Measurements from ENCODE around the gene LONRF2.

Gene LONRF2

DNA sequence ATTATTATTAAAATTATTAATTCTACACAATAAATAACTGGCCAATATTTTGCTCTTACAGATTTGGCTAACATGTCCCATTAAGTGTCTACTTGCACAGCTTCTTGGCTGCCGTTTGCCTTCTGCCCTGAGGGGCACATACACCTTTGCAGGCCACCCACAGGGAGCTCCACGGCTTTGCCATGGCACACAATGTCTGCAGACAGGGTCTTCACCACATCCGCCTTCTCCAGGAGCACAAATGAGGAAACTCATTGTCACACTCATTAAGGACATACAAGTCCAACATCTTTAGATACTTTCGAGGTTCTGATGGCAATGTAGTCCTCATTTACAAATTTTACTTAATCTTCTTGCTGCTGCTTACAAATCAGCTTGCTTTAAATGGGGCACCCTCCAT, 45.6 kb downstream of the LONRF2 start:
- in situ Hi-C loops (cut with HindIII; ENCODE audit: low sequenced_read_pairs), result no loop called here

DNA sequence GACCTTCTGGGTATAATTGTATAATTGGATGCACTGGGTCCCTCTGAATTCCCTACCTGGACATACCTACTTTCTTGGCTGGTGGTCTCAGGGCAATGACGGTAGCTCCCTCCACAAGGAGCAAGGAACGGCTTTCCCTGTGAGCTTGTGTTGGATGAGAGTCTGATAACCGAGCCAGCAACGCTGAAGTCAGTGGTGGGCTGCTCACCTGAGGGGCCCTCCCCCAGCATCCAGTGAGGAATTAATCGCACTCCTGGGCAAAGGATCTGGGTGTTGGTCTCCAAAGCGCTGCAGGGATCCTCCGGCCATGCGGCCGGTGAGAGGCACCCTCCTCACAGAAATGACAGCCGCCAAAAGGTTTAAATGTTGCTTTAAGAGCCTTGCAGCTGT, 47.1 kb downstream of the LONRF2 start:
- in situ Hi-C loops (cut with HindIII; ENCODE audit: low sequenced_read_pairs), result no loop called here

DNA sequence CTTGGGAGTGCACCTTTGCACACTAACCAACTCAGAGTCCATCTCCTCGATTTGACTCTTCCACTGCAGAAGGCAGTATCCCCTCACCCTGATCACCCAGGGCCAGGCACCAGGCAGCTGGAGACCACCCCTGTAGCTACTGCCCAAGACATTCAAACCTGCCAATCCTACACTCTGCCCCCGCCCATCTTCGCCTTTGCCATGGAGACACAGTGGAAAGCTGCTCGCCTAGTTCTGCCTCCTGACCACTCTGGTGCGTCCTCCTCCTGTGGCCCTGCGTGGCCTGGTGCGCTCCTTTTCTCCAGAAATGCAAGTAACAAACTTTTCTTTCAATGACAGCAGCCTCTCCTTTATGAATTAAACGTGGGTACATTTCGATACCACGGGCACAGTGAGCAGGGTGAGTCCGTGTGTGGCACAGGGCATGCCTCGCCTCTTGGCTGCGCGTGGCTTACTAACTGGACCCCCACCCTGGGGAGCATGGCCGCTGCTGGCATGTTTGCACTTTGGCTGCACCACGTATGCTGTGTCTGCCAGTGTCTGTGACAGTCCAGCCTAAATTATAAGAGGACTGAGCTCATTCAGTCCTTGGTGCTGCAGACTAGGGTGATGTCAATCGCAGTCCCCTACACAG, 47.6 kb downstream of the LONRF2 start:
- in situ Hi-C loops (cut with HindIII; ENCODE audit: low sequenced_read_pairs), result no loop called here

DNA sequence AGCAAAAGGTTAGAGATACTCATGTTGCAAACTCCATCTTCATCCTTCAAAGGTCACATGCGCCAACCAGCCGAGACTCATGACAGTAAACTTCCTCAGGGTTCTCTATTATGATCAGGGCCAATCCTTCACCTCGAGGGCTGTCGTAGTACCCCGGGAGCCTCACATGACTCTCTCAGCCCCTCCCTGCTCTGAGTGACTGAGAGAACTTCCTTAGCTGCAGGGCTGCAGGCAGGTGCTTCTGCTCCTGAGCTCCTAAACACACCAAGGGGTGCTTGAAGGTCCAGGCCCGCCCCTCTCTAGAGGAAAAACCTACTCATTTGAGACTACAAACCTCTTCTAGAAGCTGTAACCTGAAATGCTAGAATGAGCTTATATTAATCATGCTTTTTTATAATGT, 48.2 kb downstream of the LONRF2 start:
- in situ Hi-C loops (cut with HindIII; ENCODE audit: low sequenced_read_pairs), result no loop called here

DNA sequence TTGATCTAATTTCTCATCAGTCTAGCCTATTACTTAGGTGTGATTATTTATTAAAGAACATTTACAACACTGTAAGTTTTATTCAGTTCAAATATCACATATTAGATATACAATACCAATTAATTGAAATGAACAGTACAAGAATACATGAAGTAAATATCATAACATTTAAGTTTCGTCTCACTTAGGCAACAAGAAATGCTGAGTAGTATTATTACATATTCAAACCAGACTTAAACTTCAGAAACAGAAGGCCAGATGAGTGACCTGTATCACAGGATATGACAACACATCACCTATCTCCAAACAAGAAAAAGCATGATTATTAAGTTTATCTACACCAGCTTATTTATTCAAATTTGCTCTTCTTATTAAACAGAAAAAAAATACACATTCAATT, 48.9 kb downstream of the LONRF2 start:
- in situ Hi-C loops (cut with HindIII; ENCODE audit: low sequenced_read_pairs), result no loop called here

DNA sequence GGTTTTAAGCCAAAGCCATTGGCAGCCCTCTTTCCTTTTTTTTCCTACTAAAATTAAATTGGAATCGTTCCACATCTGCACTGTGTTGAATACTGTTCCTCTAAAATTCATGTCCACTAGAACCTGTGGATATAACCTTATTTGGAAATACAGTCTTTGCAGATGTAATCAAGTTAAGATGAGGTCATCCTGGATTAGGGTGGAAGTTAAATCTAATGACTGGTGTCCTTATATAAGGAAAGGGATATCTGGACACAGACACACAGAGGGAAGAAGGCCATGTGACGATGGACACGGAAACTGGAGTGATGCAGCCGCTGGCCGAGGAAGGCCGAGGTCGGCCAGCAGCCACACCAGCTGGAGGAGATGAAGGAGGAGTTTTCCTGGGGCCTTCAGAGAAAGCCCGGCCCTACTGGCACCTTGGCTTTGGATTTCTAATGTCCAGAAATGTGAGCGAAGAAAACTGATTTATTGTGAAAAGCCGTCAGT, 49.4 kb downstream of the LONRF2 start:
- in situ Hi-C loops (cut with HindIII; ENCODE audit: low sequenced_read_pairs), result no loop called here

DNA sequence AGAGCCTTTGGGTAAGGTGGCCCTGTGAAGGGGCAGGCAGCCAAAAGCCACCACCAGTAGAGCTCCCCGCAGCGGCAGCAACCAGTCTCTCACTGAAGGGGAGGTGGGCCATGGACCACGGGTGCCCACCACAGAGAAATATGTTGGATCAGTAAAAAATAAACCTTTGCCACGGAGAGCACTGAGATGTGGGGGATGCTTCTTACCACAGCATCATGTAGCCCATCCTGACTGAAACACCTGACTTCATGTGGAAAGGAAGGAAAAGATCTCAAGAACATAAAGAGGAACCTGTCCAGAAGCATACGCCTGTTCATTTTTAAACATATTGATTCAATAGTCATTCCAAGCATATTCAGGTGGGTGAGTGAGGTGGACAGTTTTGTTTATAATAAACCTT, 51.1 kb downstream of the LONRF2 start:
- in situ Hi-C loops (cut with HindIII; ENCODE audit: low sequenced_read_pairs), result no loop called here

DNA sequence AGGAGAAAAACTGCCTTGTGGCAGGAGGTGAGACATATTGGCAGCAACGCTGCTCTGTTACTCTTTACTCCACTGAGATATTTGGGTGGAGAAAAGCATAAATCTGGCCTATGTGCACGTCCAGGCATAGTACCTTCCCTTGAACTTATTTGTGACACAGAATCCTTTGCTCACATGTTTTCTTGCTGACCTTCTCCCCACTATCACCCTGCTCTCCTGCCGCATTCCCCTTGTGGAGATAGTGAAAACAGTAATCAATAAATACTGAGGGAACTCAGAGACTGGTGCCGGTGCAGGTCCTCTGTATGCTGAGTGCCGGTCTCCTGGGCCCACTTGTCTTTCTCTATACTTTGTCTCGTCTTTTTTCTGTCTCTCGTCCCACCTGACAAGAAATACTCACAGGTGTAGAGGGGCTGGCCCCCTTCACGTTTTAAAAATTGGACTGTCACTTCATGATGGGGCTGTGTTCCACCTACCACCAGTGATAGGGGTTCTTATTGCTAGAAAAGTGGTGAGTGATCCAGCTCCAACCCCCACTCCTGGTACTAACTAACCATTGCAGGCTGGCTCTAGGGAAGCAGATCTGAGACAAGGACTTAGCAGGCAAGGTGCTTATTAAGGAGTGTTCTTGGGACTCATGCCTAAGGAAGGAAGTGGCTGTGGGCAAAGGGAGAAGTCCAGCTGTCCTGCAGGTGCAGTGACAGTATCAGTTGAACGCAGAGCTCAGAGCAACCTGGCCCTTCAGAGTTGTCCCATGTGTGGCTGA, 51.7 kb downstream of the LONRF2 start:
- in situ Hi-C loops (cut with HindIII; ENCODE audit: low sequenced_read_pairs), result no loop called here

DNA sequence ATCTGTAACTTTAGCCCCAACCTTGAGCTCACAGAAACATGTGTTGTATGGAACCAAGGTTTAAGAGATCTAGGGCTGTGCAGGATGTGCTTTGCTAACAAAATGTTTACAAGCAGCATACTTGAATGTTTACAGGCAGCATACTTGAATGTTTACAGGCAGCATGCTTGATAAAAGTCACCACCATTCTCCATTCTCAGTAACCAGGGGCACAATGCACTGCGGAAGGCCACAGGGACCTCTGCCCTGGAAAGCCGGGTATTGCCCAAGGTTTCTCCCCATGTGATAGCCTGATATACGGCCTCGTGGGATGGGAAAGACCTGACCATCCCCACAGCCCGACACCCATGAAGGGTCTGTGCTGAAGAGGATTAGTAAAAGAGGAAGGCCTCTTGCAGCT, 52.4 kb downstream of the LONRF2 start:
- in situ Hi-C loops (cut with HindIII; ENCODE audit: low sequenced_read_pairs), result no loop called here

DNA sequence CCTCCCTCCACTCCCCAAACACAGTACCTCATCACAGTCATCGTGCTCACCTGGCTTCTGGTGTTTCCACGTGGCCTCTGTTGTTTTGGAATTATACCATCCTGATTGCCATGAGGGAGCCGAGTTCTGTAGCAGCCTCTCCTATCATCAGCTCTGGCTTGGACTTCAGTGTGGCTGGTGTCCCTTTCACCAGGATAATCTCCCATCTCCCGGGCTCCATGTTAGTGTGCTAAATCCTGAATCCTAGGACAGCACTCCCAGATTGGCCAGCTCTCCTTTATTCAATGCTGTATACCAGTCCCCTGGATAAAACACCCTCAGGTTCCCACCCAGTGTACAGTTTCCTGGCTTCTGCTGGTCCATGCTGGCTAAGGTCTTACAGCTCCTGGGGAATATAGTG, 53.3 kb downstream of the LONRF2 start:
- in situ Hi-C loops (cut with HindIII; ENCODE audit: low sequenced_read_pairs), result no loop called here

DNA sequence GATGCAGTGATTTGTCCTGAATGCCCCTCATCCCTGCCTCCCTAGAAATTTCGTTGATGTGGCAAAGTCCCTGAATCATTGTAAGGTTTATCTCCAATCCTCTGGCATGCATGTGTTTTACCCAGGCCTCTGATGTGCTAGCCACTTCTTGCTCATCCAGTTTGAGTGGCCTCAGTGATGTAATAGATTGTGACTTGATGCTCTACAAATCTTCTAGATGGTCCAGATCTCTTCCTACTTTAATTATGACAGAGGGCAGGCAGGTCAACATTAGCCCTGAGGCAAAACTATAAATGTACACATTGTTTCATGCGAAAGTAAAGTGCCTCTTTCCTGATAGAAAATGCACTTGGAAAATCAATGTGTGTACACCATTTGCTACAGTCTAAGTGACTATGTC, 54.5 kb downstream of the LONRF2 start:
- in situ Hi-C loops (cut with HindIII; ENCODE audit: low sequenced_read_pairs), result no loop called here

DNA sequence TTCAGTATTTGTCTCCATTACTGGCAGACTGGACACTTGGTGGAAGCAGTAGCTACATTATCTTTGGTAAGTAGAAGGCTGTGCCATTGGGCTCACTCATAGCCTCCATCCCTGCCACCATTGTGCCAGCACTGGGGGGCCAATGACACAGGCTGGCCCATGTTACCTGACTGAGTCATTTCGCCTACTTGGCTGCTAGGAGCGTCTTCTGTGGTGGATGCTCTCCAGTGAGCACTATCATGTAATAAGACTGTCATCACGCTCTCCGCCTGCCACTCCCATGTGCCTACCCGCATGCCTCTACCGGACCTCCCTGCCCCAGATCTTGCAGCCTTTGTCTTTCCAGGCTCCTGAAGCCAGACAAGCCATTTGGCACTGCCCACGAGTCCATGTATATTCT, 56.2 kb downstream of the LONRF2 start:
- in situ Hi-C loops (cut with HindIII; ENCODE audit: low sequenced_read_pairs), result no loop called here

DNA sequence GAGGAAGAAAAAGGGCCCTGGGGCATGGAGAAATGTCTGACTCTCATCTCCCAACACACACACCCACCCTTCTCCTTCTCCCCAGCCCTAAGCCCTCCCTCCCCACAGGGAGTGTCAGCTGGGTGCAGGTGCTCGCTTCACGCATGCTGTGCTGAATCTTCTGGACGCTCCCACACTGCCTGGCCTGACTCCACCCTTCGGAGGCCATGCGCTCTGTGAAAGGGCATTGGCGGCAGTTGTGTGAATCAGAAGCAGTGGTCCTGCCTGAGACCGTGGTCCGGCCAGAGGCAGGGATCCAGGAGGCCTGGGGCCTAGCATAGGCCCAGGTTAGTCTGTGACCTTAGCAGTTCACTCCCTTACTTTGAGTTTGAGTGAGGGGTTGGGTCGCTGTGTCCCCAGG, 57.1 kb downstream of the LONRF2 start:
- in situ Hi-C loops (cut with HindIII; ENCODE audit: low sequenced_read_pairs), result no loop called here

DNA sequence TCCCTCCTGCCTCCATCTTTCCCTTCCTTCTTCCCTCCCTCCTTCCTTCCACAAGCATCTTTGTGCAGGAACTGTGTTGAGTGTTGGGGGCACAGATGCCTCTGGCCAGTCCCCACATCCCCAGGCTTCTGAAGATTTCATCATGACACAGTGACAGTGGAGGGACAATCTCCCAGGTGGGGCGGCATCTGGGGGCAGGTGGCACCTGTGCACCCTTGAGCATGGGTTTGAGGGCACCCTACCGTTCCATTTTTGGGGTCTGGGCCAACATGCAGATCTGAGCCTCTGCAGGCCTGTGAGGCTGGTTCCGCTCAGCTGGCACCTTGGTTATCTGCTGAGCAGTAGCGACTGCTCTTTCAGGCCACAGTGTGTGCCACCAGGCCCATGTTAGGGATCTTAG, 57.6 kb downstream of the LONRF2 start:
- in situ Hi-C loops (cut with HindIII; ENCODE audit: low sequenced_read_pairs), result no loop called here

DNA sequence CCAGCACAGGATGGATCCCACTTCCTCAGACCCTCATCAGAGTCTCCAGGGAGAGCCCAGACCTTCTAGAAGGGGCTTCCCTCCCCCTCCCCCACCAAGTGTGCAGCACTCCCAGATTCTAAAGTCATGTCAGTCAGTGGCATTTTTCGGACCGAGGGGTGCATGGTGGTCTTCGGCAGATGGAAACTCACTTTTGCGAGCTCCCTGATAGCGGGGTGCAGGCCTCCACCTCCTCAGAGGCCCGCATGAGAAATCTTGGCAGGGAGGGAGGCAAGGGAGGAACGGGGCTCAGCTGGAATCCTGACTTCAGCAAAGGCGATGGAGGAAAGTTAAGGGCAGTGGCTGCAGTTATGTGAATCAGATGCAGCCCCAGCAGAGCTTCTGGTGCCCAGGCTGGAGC, 58.2 kb downstream of the LONRF2 start:
- in situ Hi-C loops (cut with HindIII; ENCODE audit: low sequenced_read_pairs), result no loop called here

DNA sequence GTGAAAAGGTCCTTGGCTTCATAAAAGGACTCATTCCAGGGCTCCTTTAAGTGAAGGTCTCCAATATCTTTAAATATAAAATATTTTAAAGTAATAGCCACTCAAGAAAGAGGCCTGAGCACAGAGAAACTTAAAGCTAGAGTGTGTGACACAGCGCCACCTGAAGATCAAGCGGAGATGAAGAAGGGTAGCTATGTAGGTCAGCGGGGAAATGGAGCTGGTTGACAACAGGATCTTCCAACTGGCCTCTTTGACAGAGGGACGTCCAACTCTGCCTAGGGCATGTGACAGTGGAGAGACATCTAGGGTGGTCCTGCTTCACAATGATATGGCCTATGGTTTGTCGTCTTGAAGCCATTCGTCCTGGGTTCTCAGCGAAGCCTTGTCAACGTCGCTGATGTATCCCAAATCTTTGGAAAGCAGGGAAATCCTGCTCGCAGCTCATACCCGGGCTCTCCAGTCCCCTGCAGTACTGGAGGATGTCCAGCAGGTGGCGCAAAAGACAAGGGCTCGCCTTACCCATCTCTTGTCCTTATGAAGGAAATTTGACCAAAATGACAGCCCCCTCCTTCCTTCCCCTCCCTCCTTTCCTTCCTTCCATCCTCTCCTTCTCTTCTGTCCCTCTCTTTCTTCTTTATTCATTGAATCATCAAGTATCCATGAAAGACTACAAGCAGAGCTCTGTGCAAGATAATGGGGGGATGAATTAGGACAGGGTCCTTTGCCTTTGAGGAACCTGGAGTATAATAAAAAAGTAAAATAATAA, 59.6 kb downstream of the LONRF2 start:
- in situ Hi-C loops (cut with HindIII; ENCODE audit: low sequenced_read_pairs), result no loop called here

DNA sequence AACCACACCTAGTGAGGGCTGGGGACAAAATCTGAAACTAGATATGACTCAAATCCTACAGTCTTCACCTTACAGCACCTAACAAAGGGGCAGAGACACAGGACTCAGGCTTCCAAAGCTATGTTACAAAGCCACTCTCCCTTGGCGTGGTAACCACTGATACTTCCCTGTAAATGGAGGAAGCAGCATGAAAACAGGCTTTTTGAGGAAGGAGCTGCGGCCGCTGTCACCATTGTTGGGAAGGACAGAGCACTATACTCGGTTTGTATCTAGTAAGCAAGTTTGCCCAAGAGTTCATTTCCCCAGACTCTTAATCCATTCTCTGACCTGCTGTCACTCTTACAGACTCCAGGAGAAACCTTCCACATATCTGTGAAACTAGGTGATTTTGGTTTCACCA, 60.3 kb downstream of the LONRF2 start:
- in situ Hi-C loops (cut with HindIII; ENCODE audit: low sequenced_read_pairs), result no loop called here

DNA sequence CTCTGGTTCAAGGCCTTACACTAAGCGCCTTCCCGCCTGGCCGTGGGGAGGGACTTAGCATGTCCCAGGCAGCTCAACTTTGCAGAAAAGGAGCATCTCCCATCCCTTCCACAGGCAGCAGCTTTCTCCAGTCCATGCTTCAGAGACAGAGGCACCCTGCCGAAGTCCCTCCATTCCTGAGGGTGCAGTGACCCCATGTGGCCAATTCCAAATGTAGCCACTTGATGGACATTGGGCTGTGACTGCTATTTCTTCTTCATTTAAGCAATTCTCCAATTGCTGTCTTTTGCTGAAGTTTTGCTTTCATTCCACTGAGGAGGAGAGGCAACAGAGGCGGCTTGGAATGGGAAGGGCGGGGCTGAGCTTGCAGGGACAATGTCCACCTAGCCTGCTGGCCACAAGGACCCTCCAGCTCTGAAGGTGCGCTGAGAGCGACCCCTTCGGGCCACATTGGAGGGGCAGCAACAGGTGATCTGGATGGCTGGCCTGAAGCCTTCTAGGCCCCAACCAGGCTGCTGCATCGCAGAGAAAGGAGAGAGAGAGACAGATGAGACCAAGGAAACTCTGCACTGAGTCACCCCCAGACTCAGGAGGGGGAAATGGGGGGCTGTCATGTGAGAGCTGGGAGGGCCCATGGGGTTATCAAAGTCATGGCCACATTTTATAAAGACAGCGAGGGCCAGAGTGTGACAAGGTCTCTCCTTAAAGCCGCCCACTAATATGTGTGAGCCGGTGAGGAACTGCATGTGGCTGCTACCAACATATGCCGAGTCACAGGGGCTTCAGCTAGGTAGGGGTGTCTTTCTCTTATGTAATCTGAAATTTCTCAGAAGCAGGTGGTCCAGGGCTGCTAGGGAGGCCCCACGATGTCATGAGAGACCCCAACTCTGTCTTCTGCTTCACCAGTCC, 61.3 kb downstream of the LONRF2 start:
- in situ Hi-C loops (cut with HindIII; ENCODE audit: low sequenced_read_pairs), result no loop called here

DNA sequence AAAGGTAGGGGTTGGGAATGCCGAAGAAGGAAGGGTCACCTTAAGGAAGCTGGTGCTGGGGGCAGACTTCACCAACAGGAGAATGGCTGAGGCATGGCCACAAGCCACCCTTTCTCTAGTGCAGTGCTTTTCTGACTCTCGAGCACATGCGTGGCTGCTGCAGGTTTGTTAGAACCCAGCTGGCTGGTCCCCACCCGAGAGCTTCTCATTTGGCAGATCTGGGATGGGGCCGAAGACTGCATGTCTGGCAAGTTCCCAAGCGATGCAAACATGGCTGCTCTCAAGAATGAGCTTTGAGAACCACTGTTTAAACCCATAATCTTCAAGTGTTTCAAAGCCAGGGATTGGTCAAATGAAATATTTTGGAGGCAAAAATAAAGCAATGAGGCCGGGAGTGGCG, 63.2 kb downstream of the LONRF2 start:
- in situ Hi-C loops (cut with HindIII; ENCODE audit: low sequenced_read_pairs), result no loop called here

DNA sequence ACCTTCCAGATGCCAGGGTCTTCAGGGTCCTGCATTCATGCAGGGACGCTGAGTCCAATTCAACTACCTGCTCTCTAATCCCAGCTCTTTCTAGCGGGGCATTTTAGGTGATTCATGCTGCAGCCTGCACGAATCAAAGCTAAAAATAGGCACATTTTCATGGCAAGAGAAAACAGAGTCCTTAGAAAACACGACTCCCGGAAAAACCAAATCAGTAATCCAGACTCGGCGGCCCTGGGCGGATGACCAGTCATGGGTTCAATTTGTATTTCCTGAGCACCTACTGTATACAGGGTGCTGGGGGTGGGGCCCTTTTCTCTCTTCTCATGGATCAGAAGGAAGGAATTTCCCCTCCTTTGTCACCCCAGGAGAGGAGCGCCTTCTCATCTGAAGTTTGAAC, 64.4 kb downstream of the LONRF2 start:
- in situ Hi-C loops (cut with HindIII; ENCODE audit: low sequenced_read_pairs), result no loop called here

DNA sequence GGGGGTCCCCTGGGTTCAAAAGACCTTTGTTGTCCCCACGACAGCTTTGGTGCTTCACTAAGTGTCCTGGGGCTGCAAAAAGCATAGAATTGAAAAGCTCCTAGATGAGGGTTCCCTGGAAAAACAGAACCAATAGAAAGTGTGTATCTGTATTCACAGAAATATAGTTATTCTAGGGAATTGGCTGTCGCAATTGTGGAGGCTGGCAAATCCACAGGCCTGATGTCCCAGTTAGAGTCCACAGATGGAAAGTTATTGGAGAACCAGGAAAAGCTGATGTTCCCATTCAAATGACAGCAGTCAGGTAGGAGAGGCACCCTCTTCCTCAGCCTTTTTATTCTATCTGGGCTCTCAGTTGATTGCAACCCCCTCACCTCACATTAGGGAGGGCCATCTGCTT, 65.5 kb downstream of the LONRF2 start:
- in situ Hi-C loops (cut with HindIII; ENCODE audit: low sequenced_read_pairs), result no loop called here
